H9 (cell line): ENCODE data around the gene TP53. TPM values are rescaled to one million over a fixed set of nuclear protein-coding genes. Genes with fewer than 3 reads are reported as not detected.

Experiments used
- DNase-seq: peaks from one replicate; pipeline ENCODE4 v3.0.0-alpha.2; 2017
- H2AFZ ChIP-seq: one replicate; pipeline ENCODE4 v1.6.1; 2013; ENCODE audit warnings: mild to moderate bottlenecking, low read length, control low read depth, moderate library complexity
- H2AK5ac ChIP-seq: 2 replicates; pipeline ENCODE4 v1.6.1; 2013; ENCODE audit warnings: low read length, control low read depth, mixed read lengths; ENCODE audit not compliant: insufficient read length
- H2BK120ac ChIP-seq: one replicate; pipeline ENCODE4 v1.6.1; 2013; ENCODE audit warnings: low read depth, mild to moderate bottlenecking, low read length, control low read depth, inconsistent platforms; ENCODE audit not compliant: poor library complexity, severe bottlenecking
- H2BK12ac ChIP-seq: 2 replicates; pipeline ENCODE4 v1.6.1; 2013; ENCODE audit warnings: low read length, control low read depth, mixed read lengths, low read depth; ENCODE audit not compliant: insufficient read length
- H2BK15ac ChIP-seq: 2 replicates; pipeline ENCODE4 v1.6.1; 2013; ENCODE audit warnings: low read depth, low read length, control low read depth
- H2BK20ac ChIP-seq: one replicate; pipeline ENCODE4 v1.6.1; 2013; ENCODE audit warnings: low read depth, mild to moderate bottlenecking, low read length, control low read depth, inconsistent platforms; ENCODE audit not compliant: poor library complexity, severe bottlenecking
- H2BK5ac ChIP-seq: 2 replicates; pipeline ENCODE4 v1.6.1; 2013; ENCODE audit warnings: low read length, control low read depth, mixed read lengths; ENCODE audit not compliant: insufficient read length
- H3K14ac ChIP-seq: 2 replicates; pipeline ENCODE4 v1.6.1; 2013; ENCODE audit warnings: low read length, control low read depth; ENCODE audit not compliant: insufficient read depth
- H3K18ac ChIP-seq: 2 replicates; pipeline ENCODE4 v1.6.1; 2013; ENCODE audit warnings: low read depth, mild to moderate bottlenecking, mixed read lengths, low read length, control low read depth; ENCODE audit not compliant: insufficient read length
- H3K23ac ChIP-seq: 2 replicates; pipeline ENCODE4 v1.6.1; 2013; ENCODE audit warnings: low read length, control low read depth, mixed read lengths, low read depth; ENCODE audit not compliant: insufficient read length
- H3K23me2 ChIP-seq: 2 replicates; pipeline ENCODE4 v1.6.1; 2013; ENCODE audit warnings: low read depth, mild to moderate bottlenecking, mixed read lengths, low read length, control low read depth; ENCODE audit not compliant: insufficient read length, poor library complexity, severe bottlenecking
- H3K27ac ChIP-seq: 2 replicates; pipeline ENCODE4 v1.5.1; 2013; ENCODE audit warnings: low read length, control low read depth, mixed read lengths, low read depth; ENCODE audit not compliant: insufficient read length
- H3K27me3 ChIP-seq: 2 replicates; pipeline ENCODE4 v1.6.1; 2013; ENCODE audit warnings: low read length, control low read depth, inconsistent platforms; ENCODE audit not compliant: insufficient read depth
- H3K4ac ChIP-seq: 2 replicates; pipeline ENCODE4 v1.6.1; 2013; ENCODE audit warnings: low read depth, mild to moderate bottlenecking, control low read depth, inconsistent platforms, low read length, moderate library complexity
- H3K4me1 ChIP-seq: 2 replicates; pipeline ENCODE4 v1.6.1; 2013; ENCODE audit warnings: low read length, control low read depth, inconsistent platforms; ENCODE audit not compliant: insufficient read depth
- H3K4me2 ChIP-seq: 2 replicates; pipeline ENCODE4 v1.6.1; 2013; ENCODE audit warnings: low read length, control low read depth, mixed read lengths; ENCODE audit not compliant: insufficient read length, insufficient read depth
- H3K56ac ChIP-seq: 2 replicates; pipeline ENCODE4 v1.6.1; 2013; ENCODE audit warnings: low read depth, mild to moderate bottlenecking, mixed read lengths, low read length, control low read depth; ENCODE audit not compliant: insufficient read length
- H3K79me1 ChIP-seq: 2 replicates; pipeline ENCODE4 v1.6.1; 2013; ENCODE audit warnings: low read depth, mild to moderate bottlenecking, moderate library complexity, low read length, control low read depth, inconsistent platforms; ENCODE audit not compliant: insufficient read depth, poor library complexity, severe bottlenecking
- H3K79me2 ChIP-seq: 2 replicates; pipeline ENCODE4 v1.6.1; 2013; ENCODE audit warnings: low read length, control low read depth, inconsistent platforms; ENCODE audit not compliant: insufficient read depth
- H3K9ac ChIP-seq: 2 replicates; pipeline ENCODE4 v1.6.1; 2013; ENCODE audit warnings: low read length, control low read depth, mixed read lengths; ENCODE audit not compliant: insufficient read length; ENCODE audit errors: extremely low read depth
- H3K9me3 ChIP-seq: one replicate; pipeline ENCODE4 v1.6.1; 2013; ENCODE audit warnings: low read depth, low read length, inconsistent platforms; ENCODE audit not compliant: control insufficient read depth
- H3T11ph ChIP-seq: one replicate; pipeline ENCODE4 v1.6.1; 2013; ENCODE audit warnings: mild to moderate bottlenecking, low read length, control low read depth, inconsistent platforms
- H4K20me1 ChIP-seq: one replicate; pipeline ENCODE4 v1.6.1; 2013; ENCODE audit not compliant: control insufficient read depth, insufficient read length, insufficient read depth
- H4K5ac ChIP-seq: 2 replicates; pipeline ENCODE4 v1.6.1; 2013; ENCODE audit warnings: low read depth, mild to moderate bottlenecking, mixed read lengths, low read length, control low read depth; ENCODE audit not compliant: insufficient read length
- H4K8ac ChIP-seq: replicated peaks from 2 replicates; pipeline ENCODE4 v1.6.1; 2013; ENCODE audit warnings: low read length, control low read depth, mixed read lengths, low read depth; ENCODE audit not compliant: insufficient read length
- H4K91ac ChIP-seq: 2 replicates; pipeline ENCODE4 v1.6.1; 2013; ENCODE audit warnings: low read depth, mild to moderate bottlenecking, moderate library complexity, mixed read lengths, low read length, control low read depth; ENCODE audit not compliant: insufficient read length
- H3K27ac Mint-ChIP-seq, 3 experiments: 2 replicates in 2 of 3; 3 replicates in 1 of 3; pipeline ENCODE4 v1.8.0; 2020 to 2021; ENCODE audit warnings: mixed read lengths in 3 of 3, mild to moderate bottlenecking in 1 of 3, moderate library complexity in 1 of 3
- H3K27me3 Mint-ChIP-seq: 2 replicates; pipeline ENCODE4 v1.8.0; 2021; ENCODE audit warnings: low read depth, mild to moderate bottlenecking, moderate library complexity, mixed read lengths
- H3K36me3 Mint-ChIP-seq, 3 experiments: 2 replicates in 2 of 3; 3 replicates in 1 of 3; pipeline ENCODE4 v1.8.0; 2020 to 2021; ENCODE audit warnings: low read depth in 3 of 3, mixed read lengths in 3 of 3; ENCODE audit not compliant: insufficient read depth in 1 of 3
- H3K4me1 Mint-ChIP-seq, 2 experiments: 2 replicates each; pipeline ENCODE4 v1.8.0; 2020; ENCODE audit warnings: mixed read lengths in 2 of 2
- H3K4me3 Mint-ChIP-seq, 2 experiments: 2 replicates in 1 of 2; 3 replicates in 1 of 2; pipeline ENCODE4 v1.8.0; 2020 to 2021; ENCODE audit warnings: mild to moderate bottlenecking in 2 of 2, mixed read lengths in 2 of 2, moderate library complexity in 1 of 2
- H3K9me3 Mint-ChIP-seq, 2 experiments: 2 replicates in 1 of 2; 3 replicates in 1 of 2; pipeline ENCODE4 v1.8.0; 2020; ENCODE audit warnings: mild to moderate bottlenecking in 2 of 2, mixed read lengths in 2 of 2, moderate library complexity in 1 of 2
- CTCF ChIP-seq: fragments of 200-600 bp; sonication (generic); conservative IDR thresholded peaks from 3 replicates; pipeline ENCODE4 v1.8.0; 2021; ENCODE audit warnings: antibody characterized with exemption, mild to moderate bottlenecking
- WGBS: extraction: QIAGEN DNeasy Blood & Tissue Kit; methylation state at CpG from one replicate; pipeline ENCODE4 v1.1.7; 2013; ENCODE audit warnings: missing lambda C conversion rate, low lambda C conversion rate, mixed read lengths; ENCODE audit not compliant: insufficient read length; ENCODE audit errors: extremely low coverage; 5-methylcytosine and 5-hydroxymethylcytosine counted together
- total RNA-seq: library from RNA; stranded (reverse); gene quantifications from 2 replicates; pipeline ENCODE4 v1.2.1, GENCODE V29; 2021

TP53 gene
- total RNA-seq, 1 experiment from 2014 or later: 163 TPM

GRCh38 chr17:7676533-7676932 is 10.8 kb downstream of the TP53 start:
- no peaks in the 10 kb centered on the region; the same call in 1 of the 2 replicates for H3K79me2 ChIP-seq
- TF ChIP-seq CTCF: no peak
- no peak overlapping the region for H2AFZ ChIP-seq
- no peak overlapping the region for H4K8ac ChIP-seq
- H3K27ac Mint-ChIP-seq: peak overlapping the region; percentile 73 to 94 (median 89)
- H2AK5ac ChIP-seq: no peak overlapping the region
- no peaks in the 10 kb centered on the region for H3K27me3 Mint-ChIP-seq
- DNase-seq: peak; percentile 72
- H2BK5ac ChIP-seq: no peak overlapping the region
- H3K79me1 ChIP-seq: no peaks in the 10 kb centered on the region
- H3K9ac ChIP-seq: no peak overlapping the region
- H3K4me2 ChIP-seq: peak overlapping the region; percentile 17
- no peaks in the 10 kb centered on the region for H4K20me1 ChIP-seq
- peaks cover 39 to 43% (median 42%) of the 10 kb centered on the region in 3 experiments for H3K36me3 Mint-ChIP-seq
- no peak overlapping the region for H2BK12ac ChIP-seq
- WGBS: no CpG with 5 or more reads among the region's 5 CpGs
- H3K14ac ChIP-seq: no peak overlapping the region; the same call in 1 of the 2 replicates
- H2BK120ac ChIP-seq: no peak overlapping the region
- no peak overlapping the region for H4K5ac ChIP-seq
- H3K56ac ChIP-seq: no peak overlapping the region
- H3K4me1 Mint-ChIP-seq: peaks cover 21 to 43% of the 10 kb centered on the region in 2 experiments
- no peak overlapping the region for H3K18ac ChIP-seq
- H3T11ph ChIP-seq: no peak overlapping the region
- H3K27ac ChIP-seq: no peak overlapping the region
- no peaks in the 10 kb centered on the region for H3K23me2 ChIP-seq
- H3K9me3 Mint-ChIP-seq: peaks cover 10% of the 10 kb centered on the region in 2 experiments
- no peak overlapping the region for H2BK15ac ChIP-seq
- H3K4ac ChIP-seq: no peak overlapping the region
- H3K23ac ChIP-seq: no peak overlapping the region
- peaks cover 10% of the 10 kb centered on the region for H3K9me3 ChIP-seq
- H3K4me3 Mint-ChIP-seq: peak overlapping the region; percentile 50 to 67
- peaks cover 7% of the 10 kb centered on the region; the same call in 1 of the 2 replicates for H3K4me1 ChIP-seq
- no peak overlapping the region for H2BK20ac ChIP-seq
- no peaks in the 10 kb centered on the region for H3K27me3 ChIP-seq
- no peak overlapping the region for H4K91ac ChIP-seq
